K562 (cell line): ENCODE results near the gene PSMB8. TPM values are rescaled to one million over a fixed set of nuclear protein-coding genes. Genes with fewer than 3 reads are reported as not detected.

Source experiments
- ATAC-seq: fragments of 200-7000 bp; cut with Tn5 transposase; 3 replicates; pipeline ENCODE4 v1.9.1; 2020; ENCODE audit warnings: moderate library complexity
- BruUV-seq: library from RNA; stranded (reverse); fragments of 400-500 nt; replicated peaks from 2 replicates; lab custom pipeline; 2021; lab: Mats Ljungman, UMichigan
- CTCF ChIA-PET: fragments of 300-600 bp; formaldehyde crosslinking; extraction: SDS; loops from one replicate; lab custom pipeline; 2021; ENCODE audit warnings: low intra/inter-chr PET ratio; lab: Yijun Ruan, JAX
- POLR2A ChIA-PET: fragments of 300-600, 350-650 bp; sonication (Branson Sonifier 250); formaldehyde crosslinking; extraction: SDS; loops from one replicate; lab custom pipeline; 2021; ENCODE audit warnings: antibody characterized with exemption, inconsistent platforms; lab: Yijun Ruan, JAX
- DNase-seq, 4 experiments: peaks; one replicate each; pipeline versions ENCODE4 v3.0.0 to v3.0.0-alpha.2; 2011 to 2018; ENCODE audit warnings: low spot score in 3 of 4, mixed read lengths in 3 of 4; ENCODE audit errors: extremely low read depth in 1 of 4
- FAIRE-seq: peaks from 2 replicates; lab custom pipeline; 2011; peaks lifted over from hg19 to GRCh38; lab: Jason Lieb, UNC
- H2AFZ ChIP-seq: 2 replicates; pipeline ENCODE4 v1.6.0; 2011; ENCODE audit warnings: low read depth, low read length, control low read depth, inconsistent platforms
- H3K27ac ChIP-seq: fragments of 200-600 bp; 3 replicates; pipeline ENCODE4 v1.8.0; 2011; ENCODE audit warnings: low read depth, mild to moderate bottlenecking, control low read depth, inconsistent platforms, low read length, moderate library complexity, mixed read lengths; ENCODE audit errors: extremely low read depth
- H3K27me3 ChIP-seq, 2 experiments: fragments of 300-600 bp in 1 of 2; 2 replicates in 1 of 2; 3 replicates in 1 of 2; pipeline versions ENCODE4 v1.6.0 to v1.8.0; 2011; ENCODE audit warnings: inconsistent platforms in 2 of 2, low read length in 2 of 2, mild to moderate bottlenecking in 1 of 2, mixed read lengths in 1 of 2, moderate library complexity in 1 of 2; ENCODE audit not compliant: control insufficient read depth in 2 of 2, insufficient read depth in 2 of 2
- H3K36me3 ChIP-seq: fragments of 300-600 bp; 3 replicates; pipeline ENCODE4 v1.8.0; 2011; ENCODE audit warnings: mild to moderate bottlenecking, low read length, inconsistent platforms; ENCODE audit not compliant: control insufficient read depth, insufficient read depth
- H3K4me1 ChIP-seq, 2 experiments: fragments of 200-600 bp in 1 of 2; replicated peaks in 1 of 2; 2 replicates in 1 of 2; 3 replicates in 1 of 2; pipeline versions ENCODE4 v1.5.1 to v1.8.0; 2011; ENCODE audit warnings: inconsistent platforms in 2 of 2, low read length in 2 of 2, mild to moderate bottlenecking in 1 of 2, mixed read lengths in 1 of 2, moderate library complexity in 1 of 2; ENCODE audit not compliant: control insufficient read depth in 2 of 2, insufficient read depth in 2 of 2
- H3K4me2 ChIP-seq: 2 replicates; pipeline ENCODE4 v1.6.1; 2011; ENCODE audit warnings: low read length, control low read depth, inconsistent platforms, mixed read lengths; ENCODE audit not compliant: insufficient read depth
- H3K4me3 ChIP-seq: fragments of 200-600 bp; sonication (generic), shearing (Covaris generic); 2 replicates; pipeline ENCODE4 v1.5.1; 2016; ENCODE audit warnings: control low read depth, inconsistent platforms
- H3K79me2 ChIP-seq: fragments of 200-600 bp; 3 replicates; pipeline ENCODE4 v1.8.0; 2011; ENCODE audit warnings: low read length, inconsistent platforms; ENCODE audit not compliant: control insufficient read depth, insufficient read depth
- H3K9ac ChIP-seq, 2 experiments: 2 replicates each; pipeline versions ENCODE4 v1.6.0 to v1.6.1; 2011; ENCODE audit warnings: low read depth in 2 of 2, low read length in 2 of 2, control low read depth in 1 of 2, inconsistent platforms in 1 of 2, mild to moderate bottlenecking in 1 of 2, mixed read lengths in 1 of 2; ENCODE audit not compliant: insufficient read depth in 1 of 2
- H3K9me1 ChIP-seq: one replicate; pipeline ENCODE4 v1.6.0; 2011; ENCODE audit warnings: inconsistent platforms, mild to moderate bottlenecking, low read length, moderate library complexity; ENCODE audit not compliant: control insufficient read depth, insufficient read depth
- H3K9me3 ChIP-seq: replicated peaks from 2 replicates; pipeline ENCODE4 v1.5.1; 2011; ENCODE audit warnings: low read depth, low read length, inconsistent platforms; ENCODE audit not compliant: control insufficient read depth, insufficient read depth
- H4K20me1 ChIP-seq: replicated peaks from 2 replicates; pipeline ENCODE4 v1.6.1; 2011; ENCODE audit warnings: low read length, inconsistent platforms, mixed read lengths; ENCODE audit not compliant: control insufficient read depth, insufficient read depth
- BRF1 ChIP-seq: IDR thresholded peaks from 3 replicates; pipeline ENCODE4 v1.6.1; 2011; ENCODE audit warnings: borderline replicate concordance, mild to moderate bottlenecking; ENCODE audit not compliant: insufficient read length; ENCODE audit errors: extremely low read depth
- CXXC5 ChIP-seq: fragments of 250-450 bp; sonication (Bioruptor Pico); IDR thresholded peaks from 2 replicates; pipeline ENCODE4 v1.8.0; 2022; ENCODE audit warnings: inconsistent platforms, mild to moderate bottlenecking, moderate library complexity
- E2F3 ChIP-seq: fragments of 250-450 bp; sonication (Bioruptor Pico); IDR thresholded peaks from 2 replicates; pipeline ENCODE4 v1.4.0; 2020; ENCODE audit warnings: mild to moderate bottlenecking
- GATAD2A ChIP-seq: fragments of 450-650 bp; IDR thresholded peaks from 2 replicates; pipeline ENCODE4 v1.6.1; 2017
- GTF2F1 ChIP-seq: IDR thresholded peaks from 2 replicates; pipeline ENCODE4 v1.6.1; 2011; ENCODE audit warnings: low read depth, low read length, improper control_type of control experiment
- JUNB ChIP-seq: fragments of 450-650 bp; formaldehyde crosslinking; conservative IDR thresholded peaks from 2 replicates; pipeline ENCODE4 v1.4.0; 2020; ENCODE audit warnings: mild to moderate bottlenecking
- PCBP1 ChIP-seq: fragments of 200-400 bp; formaldehyde crosslinking; IDR thresholded peaks from 2 replicates; pipeline ENCODE4 v1.6.1; 2018; ENCODE audit warnings: mild to moderate bottlenecking, low read depth, low read length; ENCODE audit not compliant: poor library complexity, severe bottlenecking
- POLR2AphosphoS2 ChIP-seq: IDR thresholded peaks from 2 replicates; pipeline ENCODE4 v1.6.1; 2012; ENCODE audit warnings: low read length, improper control_type of control experiment
- SREBF1 ChIP-seq: fragments of 150-350 bp; IDR thresholded peaks from 2 replicates; pipeline ENCODE4 v1.6.1; 2014; ENCODE audit warnings: antibody characterized with exemption, low read depth, low read length, borderline replicate concordance
- SUPT5H ChIP-seq: fragments of 450-650 bp; IDR thresholded peaks from 2 replicates; pipeline ENCODE4 v1.6.1; 2016
- TBL1XR1 ChIP-seq, 2 experiments: IDR thresholded peaks; 2 replicates each; pipeline ENCODE4 v1.6.1; 2012; ENCODE audit warnings: improper control_type of control experiment in 2 of 2, low read length in 2 of 2, mild to moderate bottlenecking in 1 of 2
- ZNF140 ChIP-seq: fragments of 250-450 bp; sonication (Bioruptor Pico); IDR thresholded peaks from 2 replicates; pipeline ENCODE4 v1.8.0; 2021; ENCODE audit warnings: moderate library complexity, mild to moderate bottlenecking, inconsistent platforms
- ZNF165 ChIP-seq: fragments of 250-450 bp; sonication (Bioruptor Pico); IDR thresholded peaks from 2 replicates; pipeline ENCODE4 v1.4.0; 2020; ENCODE audit warnings: borderline replicate concordance
- ZNF583 ChIP-seq: fragments of 250-450 bp; sonication (Bioruptor Pico); IDR thresholded peaks from 2 replicates; pipeline ENCODE4 v1.4.0; 2020
- WGBS: fragments of 100-300 bp; shearing (Covaris generic); methylation state at CpG from one replicate; pipeline ENCODE4 v1.1.6; 2016; ENCODE audit warnings: low coverage, mixed read lengths; ENCODE audit not compliant: insufficient coverage; ENCODE audit errors: missing lambda C conversion rate; 5-methylcytosine and 5-hydroxymethylcytosine counted together
- in situ Hi-C: fragments of 300-500 bp; cut with MboI; formaldehyde crosslinking; loops from 4 replicates; pipeline ENCODE4 v1.15.0; 2018; ENCODE audit warnings: inconsistent platforms, mixed read lengths
- intact Hi-C: fragments of 100-400 bp; cut with micrococcal nuclease; formaldehyde crosslinking; loops from 2 replicates; pipeline ENCODE4 v1.14.2; 2022
- polyA plus RNA-seq, 8 experiments: library from polyadenylated mRNA; depleted of rRNA in 4 of 8; stranded (reverse) in 5 of 8; unstranded in 3 of 8; fragments of >200 nt; fragmentation: Nextera tagmentation in 2 of 8; fragmentation: Illumina TruSeq in 1 of 8; extraction: Ambion mirVana in 2 of 8; extraction: Trizol in 1 of 8; gene quantifications; 2 replicates each; pipeline versions ENCODE4 v1.2.1 to v1.2.3, GENCODE V29; 2011 to 2014; ENCODE audit warnings: inconsistent platforms in 1 of 8, missing spikeins in 1 of 8
- total RNA-seq, 7 experiments: library from RNA; depleted of rRNA in 6 of 7; stranded (reverse); fragments of >200 nt in 6 of 7; fragmentation: Illumina TruSeq in 2 of 7; extraction: Trizol in 2 of 7; gene quantifications; 2 replicates each; pipeline versions ENCODE4 v1.2.1 to v1.2.3, GENCODE V29; 2011 to 2021; ENCODE audit warnings: low replicate concordance in 1 of 7
- TF ChIP-seq, protein P1 (sequence below): fragments of 450-650 bp; formaldehyde crosslinking; conservative IDR thresholded peaks from 2 replicates; pipeline ENCODE4 v1.4.0; 2022; ENCODE audit warnings: mild to moderate bottlenecking, missing genetic modification characterization
- TF ChIP-seq, protein P2 (sequence below): IDR thresholded peaks from 2 replicates; pipeline ENCODE4 v1.6.1; 2014; ENCODE audit warnings: antibody characterized with exemption

The PSMB8 gene
- total and polyA plus RNA-seq, 9 of the 15 experiments (the other 6 are each of a cell fraction or from before 2014, with no cell fraction given): 0.71 to 4.0 (median 2.4) TPM

DNA sequence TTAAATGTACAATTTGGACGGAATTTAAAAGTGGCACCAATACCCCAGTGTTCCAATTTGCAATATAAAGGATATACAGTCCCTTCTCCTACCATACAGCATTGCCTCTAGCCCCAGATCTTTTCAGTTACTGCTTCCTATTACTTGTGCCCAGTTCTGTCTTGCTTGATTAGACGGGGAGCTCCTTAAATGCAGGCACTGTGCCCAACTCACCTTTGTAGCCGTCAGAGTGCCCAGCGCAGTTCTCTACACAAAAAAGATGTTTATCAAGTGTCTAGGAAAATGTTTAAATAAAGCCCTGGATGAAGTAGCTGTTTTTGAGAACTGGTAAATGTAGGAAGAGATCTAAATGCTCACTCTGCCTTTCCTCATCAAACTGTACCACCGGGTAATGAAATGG is 12.9 kb downstream of the PSMB8 start:
- intact Hi-C loops: no loop called here
- TF ChIP-seq SUPT5H (no peak), ZNF583 (no peak), ZNF140 (CRISPR knock-in tag) (no peak), TBL1XR1 (IDR thresholded peaks at IDR 0.05; ENCODE audit: low read length in 2 of 2) (no peak), E2F3 (CRISPR knock-in tag) (no peak), GATAD2A (no peak), CXXC5 (CRISPR knock-in tag) (no peak), GTF2F1 (no peak), PCBP1 (no peak), BRF1 (no peak), SREBF1 (no peak), ZNF165 (CRISPR knock-in tag) (no peak), JUNB (CRISPR knock-in tag) (no peak), POLR2AphosphoS2 (no peak)
- TF ChIP-seq, protein P1, sequence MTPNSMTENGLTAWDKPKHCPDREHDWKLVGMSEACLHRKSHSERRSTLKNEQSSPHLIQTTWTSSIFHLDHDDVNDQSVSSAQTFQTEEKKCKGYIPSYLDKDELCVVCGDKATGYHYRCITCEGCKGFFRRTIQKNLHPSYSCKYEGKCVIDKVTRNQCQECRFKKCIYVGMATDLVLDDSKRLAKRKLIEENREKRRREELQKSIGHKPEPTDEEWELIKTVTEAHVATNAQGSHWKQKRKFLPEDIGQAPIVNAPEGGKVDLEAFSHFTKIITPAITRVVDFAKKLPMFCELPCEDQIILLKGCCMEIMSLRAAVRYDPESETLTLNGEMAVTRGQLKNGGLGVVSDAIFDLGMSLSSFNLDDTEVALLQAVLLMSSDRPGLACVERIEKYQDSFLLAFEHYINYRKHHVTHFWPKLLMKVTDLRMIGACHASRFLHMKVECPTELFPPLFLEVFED (CRISPR knock-in tag): no peak
- TF ChIP-seq, protein P2, sequence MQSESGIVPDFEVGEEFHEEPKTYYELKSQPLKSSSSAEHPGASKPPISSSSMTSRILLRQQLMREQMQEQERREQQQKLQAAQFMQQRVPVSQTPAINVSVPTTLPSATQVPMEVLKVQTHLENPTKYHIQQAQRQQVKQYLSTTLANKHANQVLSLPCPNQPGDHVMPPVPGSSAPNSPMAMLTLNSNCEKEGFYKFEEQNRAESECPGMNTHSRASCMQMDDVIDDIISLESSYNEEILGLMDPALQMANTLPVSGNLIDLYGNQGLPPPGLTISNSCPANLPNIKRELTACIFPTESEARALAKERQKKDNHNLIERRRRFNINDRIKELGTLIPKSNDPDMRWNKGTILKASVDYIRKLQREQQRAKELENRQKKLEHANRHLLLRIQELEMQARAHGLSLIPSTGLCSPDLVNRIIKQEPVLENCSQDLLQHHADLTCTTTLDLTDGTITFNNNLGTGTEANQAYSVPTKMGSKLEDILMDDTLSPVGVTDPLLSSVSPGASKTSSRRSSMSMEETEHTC: no peak
- TF ChIP-seq, all 486 proteins: peak for 0
- ChIA-PET CTCF (no interaction called here), POLR2A (no interaction called here)
- in situ Hi-C loops: no loop called here
- Histone ChIP-seq H3K9me3 (no peaks in the 10 kb centered on the region), H3K9me1 (no peaks in the 10 kb centered on the region), H3K4me1 (no peaks in the 10 kb centered on the region), H3K36me3 (peaks cover 68% of the 10 kb centered on the region), H3K4me3 (no peak overlapping the region), H3K9ac (no peak overlapping the region), H3K27ac (no peak overlapping the region), H3K27me3 (no peaks in the 10 kb centered on the region), H2AFZ (no peak overlapping the region), H3K4me2 (no peak overlapping the region), H3K79me2 (no peaks in the 10 kb centered on the region), H4K20me1 (no peaks in the 10 kb centered on the region)
- no peak for ATAC-seq
- no peak for FAIRE-seq
- WGBS: 70% methylated on average over 5 of the region's 5 CpGs
- no peak for DNase-seq
- BruUV-seq: no TSS peak
